Measurements from ENCODE around the gene SEL1L3.

DNA sequence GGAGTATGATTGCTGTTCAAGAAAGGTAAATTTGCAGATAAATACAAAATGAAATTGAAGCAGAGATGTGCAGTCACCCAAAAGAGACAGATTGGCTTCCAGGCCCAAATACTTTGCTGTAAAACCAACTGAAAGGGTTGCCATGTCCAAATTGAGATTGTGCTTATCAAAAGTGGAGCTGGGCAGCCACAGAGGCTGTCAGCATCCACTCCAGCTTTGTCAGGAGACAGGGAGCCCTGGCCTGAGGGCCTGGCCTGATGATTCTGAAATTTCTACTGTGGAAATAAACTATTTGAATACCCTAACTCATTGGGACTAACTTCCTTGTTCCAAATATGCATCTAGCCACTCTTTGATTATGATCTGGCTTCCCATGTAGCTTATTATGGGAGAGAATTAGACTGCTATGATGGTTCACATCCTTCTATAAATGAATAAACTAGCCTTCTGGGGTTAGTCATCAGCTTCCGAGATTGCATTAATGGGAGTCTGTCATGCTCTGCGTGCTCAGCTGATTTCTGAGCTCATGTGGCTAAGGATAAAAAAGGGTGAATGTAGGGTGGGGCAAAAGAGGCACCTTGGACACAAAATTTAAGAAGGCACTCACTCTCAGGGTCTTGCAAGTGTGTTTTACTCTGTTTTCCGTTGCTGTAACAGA is 158.9 kb downstream of the SEL1L3 start:
- TF ChIP-seq, protein P1, sequence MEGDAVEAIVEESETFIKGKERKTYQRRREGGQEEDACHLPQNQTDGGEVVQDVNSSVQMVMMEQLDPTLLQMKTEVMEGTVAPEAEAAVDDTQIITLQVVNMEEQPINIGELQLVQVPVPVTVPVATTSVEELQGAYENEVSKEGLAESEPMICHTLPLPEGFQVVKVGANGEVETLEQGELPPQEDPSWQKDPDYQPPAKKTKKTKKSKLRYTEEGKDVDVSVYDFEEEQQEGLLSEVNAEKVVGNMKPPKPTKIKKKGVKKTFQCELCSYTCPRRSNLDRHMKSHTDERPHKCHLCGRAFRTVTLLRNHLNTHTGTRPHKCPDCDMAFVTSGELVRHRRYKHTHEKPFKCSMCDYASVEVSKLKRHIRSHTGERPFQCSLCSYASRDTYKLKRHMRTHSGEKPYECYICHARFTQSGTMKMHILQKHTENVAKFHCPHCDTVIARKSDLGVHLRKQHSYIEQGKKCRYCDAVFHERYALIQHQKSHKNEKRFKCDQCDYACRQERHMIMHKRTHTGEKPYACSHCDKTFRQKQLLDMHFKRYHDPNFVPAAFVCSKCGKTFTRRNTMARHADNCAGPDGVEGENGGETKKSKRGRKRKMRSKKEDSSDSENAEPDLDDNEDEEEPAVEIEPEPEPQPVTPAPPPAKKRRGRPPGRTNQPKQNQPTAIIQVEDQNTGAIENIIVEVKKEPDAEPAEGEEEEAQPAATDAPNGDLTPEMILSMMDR (IDR thresholded peaks at IDR 0.05): no peak
- no peak for TF ChIP-seq ZFX (IDR thresholded peaks at IDR 0.05; ENCODE audit: borderline replicate concordance)
